Ovary (tissue), 3 donors: ENCODE data around the gene MRPS23.

Experiments
- CTCF ChIP-seq, 3 donors: fragments of 450-650 bp in 2 of 3; fragments of 200-600 bp in 1 of 3; IDR thresholded peaks; one replicate each; pipeline versions ENCODE4 v1.5.1 to v1.8.0; 2016 to 2022; ENCODE audit warnings: antibody characterized with exemption in 3 of 3, mild to moderate bottlenecking in 1 of 3
- EP300 ChIP-seq: sonication (generic); formaldehyde crosslinking; IDR thresholded peaks from one replicate; pipeline ENCODE4 v1.6.1; 2017; ENCODE audit warnings: antibody characterized with exemption
- POLR2A ChIP-seq: fragments of 450-650 bp; IDR thresholded peaks from one replicate; pipeline ENCODE4 v1.6.1; 2017; ENCODE audit warnings: antibody characterized with exemption, mild to moderate bottlenecking, moderate library complexity
- donor health status: DM: no; HTN: no; CAD: no.

- TF ChIP-seq CTCF (IDR thresholded peaks at IDR 0.05) (no peak), POLR2A (no peak), EP300 (no peak)
Observed at GRCh38 chr17:57866319-57866718, 16.5 kb upstream of the MRPS23 start.
